HCT116 (cell line): ENCODE measurements around the gene PBLD. TPM values are rescaled to one million over a fixed set of nuclear protein-coding genes. Genes with fewer than 3 reads are reported as not detected.

Experiments
- ATAC-seq: fragments of 200-7000 bp; cut with Tn5 transposase; 2 replicates; pipeline ENCODE4 v1.9.1; 2020; ENCODE audit warnings: mild to moderate bottlenecking, moderate library complexity
- BruUV-seq: library from RNA; stranded (reverse); fragments of 400-500 nt; replicated peaks from 2 replicates; lab custom pipeline; 2021; lab: Mats Ljungman, UMichigan
- CTCF ChIA-PET: fragments of 300-600 bp; sonication (Branson Sonifier 250); formaldehyde crosslinking; loops from one replicate; lab custom pipeline; 2021; ENCODE audit warnings: antibody characterized with exemption; lab: Charles Lee
- POLR2A ChIA-PET: fragments of 300-600, 350-600 bp; sonication (Branson Sonifier 250); formaldehyde crosslinking; loops from one replicate; lab custom pipeline; 2021; ENCODE audit warnings: antibody characterized with exemption; lab: Charles Lee
- RAD21 ChIA-PET, 2 experiments: fragments of 300-600 bp; sonication (Branson Sonifier 250); formaldehyde crosslinking; loops; one replicate each; lab custom pipeline; 2023; ENCODE audit warnings: low total read pairs in 2 of 2; ENCODE audit not compliant: uncharacterized antibody in 2 of 2, unreplicated experiment in 2 of 2, low non-redundant PET in 1 of 2; lab: Charles Lee
- DNase-seq: peaks from one replicate; pipeline ENCODE4 v3.0.0-alpha.2; 2010; ENCODE audit warnings: low read depth, low spot score
- H2AFZ ChIP-seq: fragments of 200-600 bp; shearing (Covaris generic), sonication (generic); 2 replicates; pipeline ENCODE4 v1.6.1; 2017; ENCODE audit warnings: low read depth, mixed run types, mixed read lengths, antibody characterized with exemption, low read length; ENCODE audit not compliant: poor library complexity, severe bottlenecking
- H3K27ac ChIP-seq: 2 replicates; pipeline ENCODE4 v1.5.1; 2012; ENCODE audit warnings: low read depth, low read length
- H3K27me3 ChIP-seq: fragments of 200-600 bp; sonication (generic); 2 replicates; pipeline ENCODE4 v1.6.1; 2016; ENCODE audit warnings: mixed run types, low read length, mixed read lengths; ENCODE audit not compliant: insufficient read depth
- H3K36me3 ChIP-seq, 2 experiments: fragments of 200-500 bp in 1 of 2; fragments of 200-600 bp in 1 of 2; sonication (Bioruptor generic) in 1 of 2; sonication (generic) in 1 of 2; 2 replicates each; pipeline versions ENCODE4 v1.5.1 to v1.6.1; 2014 to 2016; ENCODE audit warnings: low read length in 2 of 2, inconsistent platforms in 1 of 2, mixed read lengths in 1 of 2, mixed run types in 1 of 2; ENCODE audit not compliant: insufficient read depth in 2 of 2, control insufficient read depth in 1 of 2
- H3K4me1 ChIP-seq, 2 experiments: fragments of 200-600 bp in 1 of 2; sonication (generic) in 1 of 2; 2 replicates each; pipeline versions ENCODE4 v1.5.1 to v1.6.1; 2012 to 2017; ENCODE audit warnings: low read length in 2 of 2, inconsistent platforms in 1 of 2, mild to moderate bottlenecking in 1 of 2, mixed read lengths in 1 of 2, mixed run types in 1 of 2, moderate library complexity in 1 of 2; ENCODE audit not compliant: insufficient read depth in 2 of 2, control insufficient read depth in 1 of 2
- H3K4me2 ChIP-seq: fragments of 200-600 bp; sonication (generic); 2 replicates; pipeline ENCODE4 v1.6.1; 2017; ENCODE audit warnings: mixed run types, low read length, mixed read lengths
- H3K4me3 ChIP-seq, 2 experiments: fragments of 200-600 bp in 1 of 2; sonication (generic) in 1 of 2; replicated peaks in 1 of 2; 2 replicates each; pipeline ENCODE4 v1.5.1; 2011 to 2016; ENCODE audit warnings: low read length in 2 of 2, control low read depth in 1 of 2, low read depth in 1 of 2, mild to moderate bottlenecking in 1 of 2, mixed read lengths in 1 of 2, mixed run types in 1 of 2
- H3K79me2 ChIP-seq: fragments of 200-600 bp; sonication (generic); 2 replicates; pipeline ENCODE4 v1.6.1; 2017; ENCODE audit warnings: mild to moderate bottlenecking, mixed run types, low read length, moderate library complexity, mixed read lengths; ENCODE audit not compliant: insufficient read depth
- H3K9ac ChIP-seq: fragments of 200-600 bp; sonication (generic); 2 replicates; pipeline ENCODE4 v1.6.1; 2016; ENCODE audit warnings: low read length, mixed read lengths
- H3K9me2 ChIP-seq: fragments of 200-600 bp; sonication (generic), shearing (Covaris generic); 2 replicates; pipeline ENCODE4 v1.6.1; 2017; ENCODE audit warnings: mixed run types, mild to moderate bottlenecking, moderate library complexity; ENCODE audit not compliant: insufficient read depth
- H3K9me3 ChIP-seq, 2 experiments: fragments of 200-500 bp in 1 of 2; fragments of 200-600 bp in 1 of 2; sonication (Bioruptor generic) in 1 of 2; sonication (generic) in 1 of 2; 2 replicates each; pipeline ENCODE4 v1.6.1; 2014 to 2017; ENCODE audit warnings: low read length in 2 of 2, mixed read lengths in 2 of 2, inconsistent platforms in 1 of 2, low read depth in 1 of 2, mild to moderate bottlenecking in 1 of 2, mixed run types in 1 of 2, moderate library complexity in 1 of 2; ENCODE audit not compliant: control insufficient read depth in 1 of 2, insufficient read depth in 1 of 2
- H4K20me1 ChIP-seq: fragments of 200-600 bp; sonication (generic), shearing (Covaris generic); 2 replicates; pipeline ENCODE4 v1.6.1; 2017; ENCODE audit warnings: mixed run types, mild to moderate bottlenecking, moderate library complexity; ENCODE audit not compliant: insufficient read depth
- CBX3 ChIP-seq: IDR thresholded peaks from 2 replicates; pipeline ENCODE4 v1.6.1; 2012; ENCODE audit warnings: low read depth
- EZH2 ChIP-seq: fragments of 200-600 bp; sonication (generic); IDR thresholded peaks from 2 replicates; pipeline ENCODE4 v1.6.1; 2017; ENCODE audit warnings: antibody characterized with exemption, mixed run types
- EZH2phosphoT487 ChIP-seq: fragments of 200-600 bp; IDR thresholded peaks from 2 replicates; pipeline ENCODE4 v1.6.1; 2018; ENCODE audit warnings: antibody characterized with exemption, borderline replicate concordance
- FOSL1 ChIP-seq: IDR thresholded peaks from 2 replicates; pipeline ENCODE4 v1.6.1; 2012; ENCODE audit warnings: low read depth
- POLR2A ChIP-seq: IDR thresholded peaks from 2 replicates; pipeline ENCODE4 v1.7.0; 2011; ENCODE audit warnings: borderline replicate concordance; ENCODE audit not compliant: insufficient read depth, insufficient read length; ENCODE audit errors: extremely low read depth
- POLR2AphosphoS5 ChIP-seq: IDR thresholded peaks from 2 replicates; pipeline ENCODE4 v1.6.1; 2011; ENCODE audit warnings: mild to moderate bottlenecking, low read depth, low read length, moderate library complexity
- RAD21 ChIP-seq: IDR thresholded peaks from 2 replicates; pipeline ENCODE4 v1.6.1; 2012; ENCODE audit warnings: low read depth, mild to moderate bottlenecking
- SP1 ChIP-seq: IDR thresholded peaks from 2 replicates; pipeline ENCODE4 v1.6.1; 2012; ENCODE audit warnings: low read depth
- SRF ChIP-seq: IDR thresholded peaks from 2 replicates; pipeline ENCODE4 v1.6.1; 2012; ENCODE audit warnings: low read depth
- TCF7L2 ChIP-seq: IDR thresholded peaks from 2 replicates; pipeline ENCODE4 v1.7.0; 2011; ENCODE audit warnings: borderline replicate concordance, inconsistent platforms; ENCODE audit not compliant: insufficient read depth, insufficient read length; ENCODE audit errors: extremely low read depth
- YY1 ChIP-seq: IDR thresholded peaks from 2 replicates; pipeline ENCODE4 v1.6.1; 2011; ENCODE audit warnings: low read length, low read depth, moderate library complexity, mild to moderate bottlenecking; ENCODE audit not compliant: insufficient replicate concordance; ENCODE audit errors: extremely low read depth
- ZFX ChIP-seq: fragments of 450-650 bp; IDR thresholded peaks from 2 replicates; pipeline ENCODE4 v1.6.1; 2017
- ZNF274 ChIP-seq: fragments of 200-500 bp; sonication (Bioruptor generic); IDR thresholded peaks from 2 replicates; pipeline ENCODE4 v1.6.1; 2014; ENCODE audit warnings: mild to moderate bottlenecking, low read depth, low read length, inconsistent platforms
- intact Hi-C: fragments of 100-400 bp; cut with micrococcal nuclease; formaldehyde crosslinking; loops from 2 replicates; pipeline ENCODE4 v1.10.0; 2022
- total RNA-seq: library from RNA; stranded (reverse); gene quantifications from one replicate; pipeline ENCODE4 v1.2.1, GENCODE V29; 2021; ENCODE audit not compliant: unreplicated experiment
- TF ChIP-seq, protein P1 (sequence below): IDR thresholded peaks from 2 replicates; pipeline ENCODE4 v1.6.1; 2012
- TF ChIP-seq, protein P2 (sequence below), 3 experiments: fragments of 200-600 bp in 1 of 3; sonication (generic) in 1 of 3; IDR thresholded peaks in 2 of 3; conservative IDR thresholded peaks in 1 of 3; 2 replicates each; pipeline ENCODE4 v1.5.1; 2012 to 2017; ENCODE audit warnings: low read depth in 2 of 3, low read length in 2 of 3, antibody characterized with exemption in 1 of 3, borderline replicate concordance in 1 of 3, control low read depth in 1 of 3, mild to moderate bottlenecking in 1 of 3, mixed read lengths in 1 of 3, mixed run types in 1 of 3, moderate library complexity in 1 of 3; ENCODE audit not compliant: insufficient read depth in 1 of 3

The PBLD gene
- total RNA-seq, 1 experiment from 2014 or later = 2.2 TPM

DNA sequence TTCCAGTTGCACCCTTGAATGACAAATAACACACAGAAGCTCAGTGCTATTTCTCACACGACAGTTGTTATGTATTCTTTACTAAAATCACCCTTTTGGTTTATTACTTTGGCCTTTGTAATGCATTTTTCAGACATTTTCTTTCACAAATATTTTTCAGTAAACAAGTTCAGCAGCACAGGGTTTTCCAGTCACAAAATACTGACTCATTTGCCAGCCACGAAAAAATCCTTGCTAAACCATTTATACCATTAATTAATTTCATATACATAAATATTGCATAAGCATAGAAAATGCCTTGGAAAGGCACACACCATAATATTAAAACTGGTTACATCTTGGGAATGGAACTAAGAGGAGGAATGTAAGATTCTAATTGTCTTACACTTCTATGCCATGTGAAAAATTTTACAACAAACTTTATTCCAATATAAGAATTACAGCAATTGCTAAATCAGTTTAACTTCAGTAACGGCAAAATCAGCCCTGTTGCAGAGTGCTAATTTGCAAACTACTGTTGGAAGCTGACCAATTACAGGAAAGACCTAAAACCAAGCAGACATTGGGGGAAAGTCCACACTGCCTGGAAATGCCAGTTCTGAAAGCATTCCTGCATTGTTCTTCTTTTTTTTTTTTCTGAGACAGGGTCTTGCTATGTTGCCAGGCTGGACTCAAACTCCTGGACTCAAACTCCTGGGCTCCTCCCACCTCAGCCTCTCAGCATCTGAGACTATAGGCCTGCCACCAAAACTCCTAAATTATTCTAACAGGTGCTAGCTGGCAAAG is 31.6 kb upstream of the PBLD start (continued):
- TF ChIP-seq EZH2phosphoT487 = no peak

DNA sequence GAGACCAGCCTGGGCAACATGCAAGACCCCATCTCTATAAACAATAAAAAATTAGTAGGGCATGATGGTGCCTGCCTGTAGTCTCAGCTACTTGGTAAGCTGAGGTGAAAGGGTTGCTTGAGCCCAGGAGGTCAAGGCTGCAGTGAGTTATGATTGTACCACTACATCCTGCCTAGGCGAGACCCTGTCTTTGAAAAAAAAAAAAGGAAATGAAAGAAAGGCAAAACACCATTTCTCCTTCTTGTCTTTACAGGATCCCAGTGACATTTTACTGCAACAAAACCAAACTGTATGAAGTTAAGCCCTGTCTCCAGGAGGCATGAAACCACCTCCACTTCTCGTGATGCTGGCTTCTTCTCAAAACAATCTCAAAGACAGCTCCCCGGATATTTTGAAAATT is 29.9 kb upstream of the PBLD start:
- no TSS peak for BruUV-seq
- CTCF ChIA-PET = no interaction called here

More for the DNA sequence above, 29.9 kb upstream of the PBLD start:
- intact Hi-C loops = loop anchor here (10.0 kb wide), 1 partner anchor 532 kb away; no protein-coding TSS in a partner anchor
- Histone ChIP-seq H3K9ac (no peak overlapping the region), H3K4me3 (no peak overlapping the region), H3K4me2 (no peak overlapping the region), H3K27me3 (no peaks in the 10 kb centered on the region), H4K20me1 (no peaks in the 10 kb centered on the region), H3K79me2 (no peaks in the 10 kb centered on the region), H3K36me3 (peaks cover 0 to 2% of the 10 kb centered on the region in 2 experiments; a peak in 1 of 4 replicates), H2AFZ (no peak overlapping the region), H3K9me3 (no peaks in the 10 kb centered on the region), H3K27ac (no peak overlapping the region), H3K4me1 (no peaks in the 10 kb centered on the region), H3K9me2 (no peaks in the 10 kb centered on the region)
- ChIA-PET RAD21 (no interaction called here), POLR2A (interaction anchor here (0.7 kb wide), 1 partner anchor 9 kb away, joined by 3 read pairs; no protein-coding TSS in a partner anchor)
- DNase-seq (no peak), ATAC-seq (no peak)
- TF ChIP-seq ZNF274 (no peak), SP1 (no peak), YY1 (no peak), SRF (no peak), POLR2A (no peak), POLR2AphosphoS5 (no peak), RAD21 (no peak), EZH2phosphoT487 (no peak), TCF7L2 (no peak), CBX3 (no peak), FOSL1 (no peak), EZH2 (no peak), ZFX (no peak)
- TF ChIP-seq, protein P1, sequence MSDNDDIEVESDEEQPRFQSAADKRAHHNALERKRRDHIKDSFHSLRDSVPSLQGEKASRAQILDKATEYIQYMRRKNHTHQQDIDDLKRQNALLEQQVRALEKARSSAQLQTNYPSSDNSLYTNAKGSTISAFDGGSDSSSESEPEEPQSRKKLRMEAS = no peak
- TF ChIP-seq, protein P2, sequence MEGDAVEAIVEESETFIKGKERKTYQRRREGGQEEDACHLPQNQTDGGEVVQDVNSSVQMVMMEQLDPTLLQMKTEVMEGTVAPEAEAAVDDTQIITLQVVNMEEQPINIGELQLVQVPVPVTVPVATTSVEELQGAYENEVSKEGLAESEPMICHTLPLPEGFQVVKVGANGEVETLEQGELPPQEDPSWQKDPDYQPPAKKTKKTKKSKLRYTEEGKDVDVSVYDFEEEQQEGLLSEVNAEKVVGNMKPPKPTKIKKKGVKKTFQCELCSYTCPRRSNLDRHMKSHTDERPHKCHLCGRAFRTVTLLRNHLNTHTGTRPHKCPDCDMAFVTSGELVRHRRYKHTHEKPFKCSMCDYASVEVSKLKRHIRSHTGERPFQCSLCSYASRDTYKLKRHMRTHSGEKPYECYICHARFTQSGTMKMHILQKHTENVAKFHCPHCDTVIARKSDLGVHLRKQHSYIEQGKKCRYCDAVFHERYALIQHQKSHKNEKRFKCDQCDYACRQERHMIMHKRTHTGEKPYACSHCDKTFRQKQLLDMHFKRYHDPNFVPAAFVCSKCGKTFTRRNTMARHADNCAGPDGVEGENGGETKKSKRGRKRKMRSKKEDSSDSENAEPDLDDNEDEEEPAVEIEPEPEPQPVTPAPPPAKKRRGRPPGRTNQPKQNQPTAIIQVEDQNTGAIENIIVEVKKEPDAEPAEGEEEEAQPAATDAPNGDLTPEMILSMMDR (IDR thresholded peaks at IDR 0.05 in 2 of 3, conservative IDR thresholded peaks at IDR 0.05 in 1 of 3; ENCODE audit: borderline replicate concordance in 1 of 3, insufficient read depth in 1 of 3, low read depth in 2 of 3, low read length in 2 of 3) = no peak
